Measurements from ENCODE around the gene ELF1. TPM values are rescaled to one million over a fixed set of nuclear protein-coding genes. Genes with fewer than 3 reads are reported as not detected.
"Not testable (repeated sequence)": the region's sequence is repeated elsewhere in the genome, so short reads cannot be mapped to it uniquely, and the experiment has no call there.

Gene ELF1
- total and polyA plus RNA-seq, 9 donors: 21.7 to 39.5 (median 28.7) TPM

DNA sequence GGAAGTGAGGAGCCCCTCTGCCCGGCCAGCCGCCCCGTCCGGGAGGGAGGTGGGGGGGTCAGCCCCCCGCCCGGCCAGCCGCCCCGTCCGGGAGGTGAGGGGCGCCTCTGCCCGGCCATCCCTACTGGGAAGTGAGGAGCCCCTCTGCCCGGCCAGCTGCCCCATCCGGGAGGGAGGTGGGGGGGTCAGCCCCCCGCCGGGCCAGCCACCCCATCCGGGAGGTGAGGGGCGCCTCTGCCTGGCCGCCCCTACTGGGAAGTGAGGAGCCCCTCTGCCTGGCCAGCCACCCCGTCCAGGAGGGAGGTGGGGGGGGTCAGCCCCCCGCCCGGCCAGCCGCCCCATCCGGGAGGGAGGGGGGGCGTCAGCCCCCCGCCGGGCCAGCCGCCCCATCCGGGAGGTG, 118.5 kb downstream of the ELF1 start:
- H3K4me1 ChIP-seq (ENCODE audit: control insufficient read depth, insufficient read depth, low read length); H3K9me3 ChIP-seq (replicated peaks; ENCODE audit: control insufficient read depth, low read depth, low read length); H3K27ac ChIP-seq (ENCODE audit: low read length); H3K36me3 ChIP-seq (ENCODE audit: control insufficient read depth, insufficient read depth, low read length); H3K4me3 ChIP-seq (ENCODE audit: low read length); H3K27me3 ChIP-seq (ENCODE audit: control insufficient read depth, insufficient read depth, low read length); DNase-seq: not testable (repeated sequence)
- 100% methylated on average over 2 of the region's 28 CpGs for WGBS (ENCODE audit: insufficient coverage)

GRCh38 chr13:40897053-40897452, 122.1 kb downstream of the ELF1 start:
- H3K36me3 ChIP-seq (ENCODE audit: control insufficient read depth, insufficient read depth, low read length): no peaks in the 10 kb centered on the region
- H3K4me1 ChIP-seq (ENCODE audit: control insufficient read depth, insufficient read depth, low read length): no peaks in the 10 kb centered on the region
- H3K4me3 ChIP-seq (ENCODE audit: low read length): no peak overlapping the region
- no peaks in the 10 kb centered on the region for H3K9me3 ChIP-seq (replicated peaks; ENCODE audit: control insufficient read depth, low read depth, low read length)
- no peak for DNase-seq
- H3K27me3 ChIP-seq (ENCODE audit: control insufficient read depth, insufficient read depth, low read length): no peaks in the 10 kb centered on the region
- H3K27ac ChIP-seq (ENCODE audit: low read length): no peak overlapping the region

DNA sequence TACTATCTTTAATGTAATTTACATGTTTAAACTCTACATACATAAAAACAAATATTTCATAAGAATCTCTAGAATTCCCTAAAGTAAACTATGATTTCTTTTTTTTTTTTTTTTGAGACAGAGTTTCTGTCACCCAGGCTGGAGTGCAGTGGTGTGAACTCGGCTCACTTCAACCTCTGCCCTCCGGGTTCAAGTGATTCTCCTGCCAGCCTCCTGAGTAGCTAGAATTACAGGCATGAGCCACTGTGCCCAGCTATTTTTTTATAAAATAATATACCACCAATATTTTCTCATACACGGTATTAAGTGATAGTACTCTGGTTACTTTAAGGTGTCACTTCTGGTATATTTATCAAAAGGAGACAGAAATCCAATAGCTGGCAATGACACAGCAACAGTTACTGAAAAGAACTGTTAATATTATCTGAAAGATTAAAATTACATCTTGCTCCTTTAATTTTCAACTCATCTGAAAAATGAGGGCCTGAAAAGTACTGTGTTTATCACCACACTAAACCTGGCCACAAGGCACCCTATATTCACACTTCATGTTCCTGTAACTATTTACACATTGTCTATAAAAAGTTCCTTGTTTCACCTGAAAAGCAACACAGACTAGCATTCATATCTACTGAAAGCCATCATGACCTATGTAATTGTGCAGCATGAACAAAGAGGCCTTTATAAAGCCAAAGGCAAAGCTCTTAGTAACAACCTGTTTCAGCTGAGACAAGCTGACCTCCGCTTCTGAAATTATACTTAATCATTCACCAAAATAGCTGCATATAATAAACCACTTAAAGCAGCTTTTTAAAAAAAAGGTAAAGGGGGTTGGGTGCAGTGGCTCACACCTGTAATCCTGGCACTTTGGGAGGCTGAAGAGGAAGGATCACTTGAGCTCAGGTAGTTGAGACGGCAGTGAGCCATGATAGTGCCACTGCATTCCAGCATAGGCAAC, 123.6 kb downstream of the ELF1 start:
- Histone ChIP-seq H3K4me3 (ENCODE audit: low read length) (no peak overlapping the region), H3K27ac (ENCODE audit: low read length) (no peak overlapping the region), H3K27me3 (ENCODE audit: control insufficient read depth, insufficient read depth, low read length) (no peaks in the 10 kb centered on the region), H3K36me3 (ENCODE audit: control insufficient read depth, insufficient read depth, low read length) (no peaks in the 10 kb centered on the region), H3K4me1 (ENCODE audit: control insufficient read depth, insufficient read depth, low read length) (no peaks in the 10 kb centered on the region), H3K9me3 (replicated peaks; ENCODE audit: control insufficient read depth, low read depth, low read length) (no peaks in the 10 kb centered on the region)
- no CpG with 5 or more reads among the region's 5 CpGs for WGBS (ENCODE audit: insufficient coverage)
- DNase-seq: no peak

GRCh38 chr13:40893573-40893972, 125.5 kb downstream of the ELF1 start:
- not testable (repeated sequence) for H3K9me3 ChIP-seq (replicated peaks; ENCODE audit: control insufficient read depth, low read depth, low read length); H3K4me3 ChIP-seq (ENCODE audit: low read length); H3K4me1 ChIP-seq (ENCODE audit: control insufficient read depth, insufficient read depth, low read length); H3K27ac ChIP-seq (ENCODE audit: low read length); DNase-seq; H3K36me3 ChIP-seq (ENCODE audit: control insufficient read depth, insufficient read depth, low read length); H3K27me3 ChIP-seq (ENCODE audit: control insufficient read depth, insufficient read depth, low read length)
- 59% methylated on average over 2 of the region's 3 CpGs for WGBS (ENCODE audit: insufficient coverage)

- no peaks in the 10 kb centered on the region for H3K9me3 ChIP-seq (replicated peaks; ENCODE audit: control insufficient read depth, low read depth, low read length)
- WGBS (ENCODE audit: insufficient coverage): no CpG with 5 or more reads among the region's 3 CpGs
- H3K36me3 ChIP-seq (ENCODE audit: control insufficient read depth, insufficient read depth, low read length): no peaks in the 10 kb centered on the region
- H3K27me3 ChIP-seq (ENCODE audit: control insufficient read depth, insufficient read depth, low read length): no peaks in the 10 kb centered on the region
- H3K4me3 ChIP-seq (ENCODE audit: low read length): no peak overlapping the region
- H3K4me1 ChIP-seq (ENCODE audit: control insufficient read depth, insufficient read depth, low read length): no peaks in the 10 kb centered on the region
- no peak for DNase-seq
- H3K27ac ChIP-seq (ENCODE audit: low read length): no peak overlapping the region
Observed at GRCh38 chr13:40886017-40886416, 133.1 kb downstream of the ELF1 start.

DNA sequence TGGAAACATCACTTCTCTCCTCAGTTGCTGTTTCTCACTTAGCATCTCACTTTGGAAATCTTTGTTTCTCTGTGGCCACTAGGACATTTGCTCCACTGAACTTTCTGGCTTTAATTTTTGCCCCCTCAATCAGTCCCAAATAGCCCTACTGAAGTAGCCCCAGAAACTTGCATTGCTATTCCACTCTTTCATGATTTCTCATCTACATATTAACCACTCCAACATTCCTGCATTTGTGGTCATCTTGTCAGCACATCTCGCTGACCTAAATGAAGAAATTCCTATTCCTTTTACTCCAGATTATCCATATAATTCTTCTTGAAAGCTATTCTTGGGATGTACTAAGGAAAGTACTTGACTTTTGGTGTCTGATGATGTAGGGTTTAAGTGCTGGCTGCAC, 134.9 kb downstream of the ELF1 start:
- not testable (repeated sequence) for H3K36me3 ChIP-seq (ENCODE audit: control insufficient read depth, insufficient read depth, low read length); H3K27ac ChIP-seq (ENCODE audit: low read length); H3K9me3 ChIP-seq (replicated peaks; ENCODE audit: control insufficient read depth, low read depth, low read length); H3K4me1 ChIP-seq (ENCODE audit: control insufficient read depth, insufficient read depth, low read length); H3K27me3 ChIP-seq (ENCODE audit: control insufficient read depth, insufficient read depth, low read length); DNase-seq; H3K4me3 ChIP-seq (ENCODE audit: low read length)
- WGBS (ENCODE audit: insufficient coverage): no CpG with 5 or more reads among the region's 1 CpG

Other genes starting within 250 kb of the ELF1 start
- 27.3 TPM for gene MRPS31, start 248.1 kb downstream of the ELF1 start, total RNA-seq
- gene MRPS31, start 248.1 kb downstream of the ELF1 start, polyA plus RNA-seq (ENCODE audit: insufficient read depth in 1 of 8, insufficient read length in 8 of 8, low replicate concordance in 1 of 8): 10 to 100 TPM; 23.1 to 34.1 (median 26.2) TPM
- 13.5 TPM for gene SLC25A15, start 229.7 kb downstream of the ELF1 start, total RNA-seq
- gene SLC25A15, start 229.7 kb downstream of the ELF1 start, polyA plus RNA-seq (ENCODE audit: insufficient read depth in 1 of 8, insufficient read length in 8 of 8, low replicate concordance in 1 of 8): 10 to 100 TPM; 10.3 to 16.7 (median 13.2) TPM
- gene WBP4, start 42.2 kb upstream of the ELF1 start, total RNA-seq: 11.7 TPM
- 10 to 100 TPM; 13.2 to 17.5 (median 16.8) TPM for gene WBP4, start 42.2 kb upstream of the ELF1 start, polyA plus RNA-seq (ENCODE audit: insufficient read depth in 1 of 8, insufficient read length in 8 of 8, low replicate concordance in 1 of 8)
- 9.3 TPM for gene KBTBD6, start 113.5 kb upstream of the ELF1 start, total RNA-seq
- 10 to 100 TPM in 5 of 8 donors, 1 to 10 TPM in 3; 8.6 to 14.6 (median 11.3) TPM for gene KBTBD6, start 113.5 kb upstream of the ELF1 start, polyA plus RNA-seq (ENCODE audit: insufficient read depth in 1 of 8, insufficient read length in 8 of 8, low replicate concordance in 1 of 8)
- gene KBTBD7, start 175.3 kb upstream of the ELF1 start, total RNA-seq: 8.8 TPM
- 10 to 100 TPM in 1 of 8 donors, 1 to 10 TPM in 7; 7.3 to 11.0 (median 8.7) TPM for gene KBTBD7, start 175.3 kb upstream of the ELF1 start, polyA plus RNA-seq (ENCODE audit: insufficient read depth in 1 of 8, insufficient read length in 8 of 8, low replicate concordance in 1 of 8)
- 11.5 TPM for gene MTRF1, start 244.3 kb upstream of the ELF1 start, total RNA-seq
- gene MTRF1, start 244.3 kb upstream of the ELF1 start, polyA plus RNA-seq (ENCODE audit: insufficient read depth in 1 of 8, insufficient read length in 8 of 8, low replicate concordance in 1 of 8): 10 to 100 TPM in 4 of 8 donors, 1 to 10 TPM in 4; 8.6 to 13.2 (median 9.7) TPM

Data from muscle of leg (tissue), 11 donors.